Activated naive CD8-positive, alpha-beta T cell treated with anti-CD3 and anti-CD28 coated beads, Interleukin-2, amount 10 ng/mL, durations not matched to agents 7 days and 5 days (primary cell): ENCODE data around the gene CYP19A1. TPM values are rescaled to one million over a fixed set of nuclear protein-coding genes. Genes with fewer than 3 reads are reported as not detected.
"Not testable (repeated sequence)": the region's sequence is repeated elsewhere in the genome, so short reads cannot be mapped to it uniquely, and the experiment has no call there.

Source experiments
- ATAC-seq: fragments of 150-1000 bp; cut with Tn5 transposase; one replicate; pipeline ENCODE4 v1.10.0; 2021; ENCODE audit warnings: low read depth, moderate library complexity
- POLR2A ChIA-PET: fragments of 350-600 bp; sonication (Branson Sonifier 250); formaldehyde crosslinking; loops from one replicate; lab custom pipeline; 2021; ENCODE audit warnings: antibody characterized with exemption; lab: Charles Lee
- DNase-seq: peaks from one replicate; pipeline ENCODE4 v3.0.0; 2021
- H3K27ac Mint-ChIP-seq: one replicate; pipeline ENCODE4 v1.8.0; 2022; ENCODE audit warnings: mild to moderate bottlenecking, mixed read lengths
- H3K27me3 Mint-ChIP-seq: one replicate; pipeline ENCODE4 v1.8.0; 2022; ENCODE audit warnings: mild to moderate bottlenecking, moderate library complexity, mixed read lengths
- H3K36me3 Mint-ChIP-seq: one replicate; pipeline ENCODE4 v1.8.0; 2021; ENCODE audit warnings: mild to moderate bottlenecking, mixed read lengths
- H3K4me1 Mint-ChIP-seq: one replicate; pipeline ENCODE4 v1.8.0; 2021; ENCODE audit warnings: mixed read lengths
- H3K4me3 Mint-ChIP-seq: one replicate; pipeline ENCODE4 v1.8.0; 2022; ENCODE audit warnings: mild to moderate bottlenecking, moderate library complexity, mixed read lengths
- H3K9me3 Mint-ChIP-seq: one replicate; pipeline ENCODE4 v1.8.0; 2021; ENCODE audit warnings: mixed read lengths
- total RNA-seq, 2 experiments: library from RNA; stranded (reverse); gene quantifications; one replicate each; pipeline ENCODE4 v1.2.3, GENCODE V29; 2021

Gene CYP19A1
- total RNA-seq, 2 experiments from 2014 or later, result not detected

DNA sequence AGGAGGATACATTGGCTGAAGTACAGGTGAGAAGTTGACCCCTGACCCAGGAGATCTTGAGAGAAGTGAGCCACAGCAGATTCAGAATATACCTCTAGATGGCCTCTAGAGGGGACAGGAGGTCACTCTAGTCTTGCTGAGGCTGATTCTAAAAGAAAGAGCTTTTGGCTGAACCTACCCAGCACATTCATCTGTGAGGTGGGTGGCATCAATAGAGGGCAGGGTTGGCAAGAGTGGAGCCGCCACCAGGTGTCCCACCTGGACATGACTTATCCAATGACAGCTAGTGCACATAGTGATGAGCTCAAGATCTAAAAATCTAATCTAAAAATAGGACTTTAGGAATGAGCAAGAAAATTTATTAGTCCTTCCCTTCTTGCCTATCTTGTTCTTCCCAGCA is 51.6 kb downstream of the CYP19A1 start:
- no peaks in the 10 kb centered on the region for H3K27me3 Mint-ChIP-seq
- no peak for ATAC-seq
- no peak overlapping the region for H3K27ac Mint-ChIP-seq
- no peaks in the 10 kb centered on the region for H3K36me3 Mint-ChIP-seq
- no peaks in the 10 kb centered on the region for H3K9me3 Mint-ChIP-seq
- no peak overlapping the region for H3K4me3 Mint-ChIP-seq
- no peak for DNase-seq
- peaks cover 6% of the 10 kb centered on the region for H3K4me1 Mint-ChIP-seq
- POLR2A ChIA-PET, result no interaction called here

- no peak for ATAC-seq
- Mint-ChIP-seq H3K27me3 (no peaks in the 10 kb centered on the region), H3K4me3 (no peak overlapping the region), H3K4me1 (peaks cover 6% of the 10 kb centered on the region), H3K36me3 (no peaks in the 10 kb centered on the region), H3K27ac (no peak overlapping the region), H3K9me3 (no peaks in the 10 kb centered on the region)
- no peak for DNase-seq
- POLR2A ChIA-PET, result no interaction called here
Observed at GRCh38 chr15:51285399-51285798, 53.0 kb downstream of the CYP19A1 start.

DNA sequence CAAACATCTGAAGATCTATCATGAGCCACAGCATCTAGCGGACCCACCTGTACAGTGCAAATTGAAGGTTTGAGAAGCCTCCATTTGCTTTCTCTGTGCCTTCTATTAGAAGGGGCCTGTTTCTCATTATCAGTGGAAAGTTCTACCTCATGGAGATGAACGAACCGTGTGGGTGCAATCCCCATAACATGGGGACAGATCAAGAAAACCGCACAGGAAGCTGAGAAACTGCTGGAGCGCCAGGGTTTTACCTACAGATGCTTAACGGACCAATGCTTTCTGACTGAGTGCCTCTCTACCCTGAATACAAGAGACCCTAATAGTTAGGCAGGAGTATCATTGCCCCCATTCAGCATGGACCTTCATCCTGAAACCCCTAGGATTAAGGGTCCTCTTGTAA is 53.5 kb downstream of the CYP19A1 start:
- Mint-ChIP-seq H3K27me3 (no peaks in the 10 kb centered on the region), H3K9me3 (no peaks in the 10 kb centered on the region), H3K4me3 (no peak overlapping the region), H3K36me3 (no peaks in the 10 kb centered on the region), H3K4me1 (peaks cover 6% of the 10 kb centered on the region), H3K27ac (no peak overlapping the region)
- ATAC-seq, result no peak
- no peak for DNase-seq
- POLR2A ChIA-PET, result no interaction called here

GRCh38 chr15:51283026-51283425 is 55.4 kb downstream of the CYP19A1 start:
- H3K27me3 Mint-ChIP-seq, result peaks cover 11% of the 10 kb centered on the region
- H3K27ac Mint-ChIP-seq, result peak overlapping the region; percentile 58
- peaks cover 6% of the 10 kb centered on the region for H3K4me1 Mint-ChIP-seq
- DNase-seq (no peak), ATAC-seq (no peak)
- peak overlapping the region; percentile 42 for H3K4me3 Mint-ChIP-seq
- H3K9me3 Mint-ChIP-seq, result no peaks in the 10 kb centered on the region
- POLR2A ChIA-PET, result no interaction called here
- H3K36me3 Mint-ChIP-seq, result no peaks in the 10 kb centered on the region

GRCh38 chr15:51282241-51282640 is 56.2 kb downstream of the CYP19A1 start:
- DNase-seq, POLR2A ChIA-PET, H3K36me3 Mint-ChIP-seq, H3K4me1 Mint-ChIP-seq, H3K27ac Mint-ChIP-seq, ATAC-seq, H3K9me3 Mint-ChIP-seq: not testable (repeated sequence)
- Mint-ChIP-seq H3K27me3 (peaks cover 13% of the 10 kb centered on the region), H3K4me3 (peak overlapping the region; percentile 42)

- POLR2A ChIA-PET, result no interaction called here
- ATAC-seq, result no peak
- Mint-ChIP-seq H3K4me1 (peaks cover 6% of the 10 kb centered on the region), H3K36me3 (no peaks in the 10 kb centered on the region), H3K4me3 (no peak overlapping the region), H3K9me3 (no peaks in the 10 kb centered on the region), H3K27ac (no peak overlapping the region), H3K27me3 (peaks cover 17% of the 10 kb centered on the region)
- no peak for DNase-seq
Observed at GRCh38 chr15:51281368-51281967, 56.9 kb downstream of the CYP19A1 start.

DNA sequence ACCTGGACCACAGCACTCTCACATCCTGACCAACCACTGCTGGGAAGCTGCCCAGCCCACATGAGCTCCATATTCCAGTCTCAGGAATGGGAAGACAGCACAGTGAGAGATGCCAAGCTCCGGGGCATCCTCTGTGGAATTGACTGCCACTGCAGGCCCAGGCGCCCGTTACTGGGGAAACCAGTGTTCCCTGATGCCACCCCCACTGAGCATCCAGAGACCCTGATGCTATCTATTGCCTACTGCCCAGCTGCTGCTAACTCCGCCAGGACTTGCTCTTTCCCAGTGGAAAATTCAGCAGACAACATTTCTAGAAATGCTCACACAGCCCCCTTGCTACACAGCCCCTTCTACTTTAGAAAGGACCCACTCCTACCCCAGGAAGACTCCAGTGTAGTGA is 57.6 kb downstream of the CYP19A1 start:
- POLR2A ChIA-PET, result no interaction called here

GRCh38 chr15:51279391-51279790 is 59.0 kb downstream of the CYP19A1 start:
- Mint-ChIP-seq H3K9me3 (no peaks in the 10 kb centered on the region), H3K4me3 (no peak overlapping the region), H3K27me3 (peaks cover 17% of the 10 kb centered on the region), H3K27ac (no peak overlapping the region), H3K4me1 (peaks cover 6% of the 10 kb centered on the region), H3K36me3 (no peaks in the 10 kb centered on the region)
- ATAC-seq (no peak), DNase-seq (no peak)
- POLR2A ChIA-PET, result interaction anchor here (0.7 kb wide), 1 partner anchor 400 kb away, joined by 3 read pairs; no protein-coding TSS in a partner anchor

More for the DNA sequence above, 57.6 kb downstream of the CYP19A1 start:
- H3K4me1 Mint-ChIP-seq, result peaks cover 6% of the 10 kb centered on the region
- H3K27me3 Mint-ChIP-seq, result peaks cover 17% of the 10 kb centered on the region
- no peak overlapping the region for H3K4me3 Mint-ChIP-seq
- no peaks in the 10 kb centered on the region for H3K9me3 Mint-ChIP-seq
- ATAC-seq, result no peak
- no peaks in the 10 kb centered on the region for H3K36me3 Mint-ChIP-seq
- DNase-seq, result no peak
- no peak overlapping the region for H3K27ac Mint-ChIP-seq

DNA sequence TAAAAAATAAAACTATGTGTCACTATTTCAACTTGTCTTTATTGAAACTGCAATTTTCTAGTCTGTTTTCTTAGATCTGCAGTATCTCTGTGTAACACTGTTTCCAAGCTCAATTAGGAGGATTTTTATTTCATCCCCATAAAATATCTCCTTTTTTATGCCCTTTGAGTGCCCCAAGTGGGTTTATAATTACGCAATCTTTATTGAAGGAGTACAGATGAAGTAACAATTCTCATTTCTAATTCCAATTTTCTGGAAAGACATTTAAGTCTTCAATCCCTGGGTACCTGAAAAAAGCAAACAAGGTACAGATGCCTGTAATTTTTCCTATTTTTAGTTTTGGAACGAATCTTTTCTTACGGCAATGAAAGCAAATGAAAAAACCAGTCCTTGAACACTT is 61.3 kb downstream of the CYP19A1 start:
- Mint-ChIP-seq H3K36me3 (no peaks in the 10 kb centered on the region), H3K27me3 (peaks cover 23% of the 10 kb centered on the region), H3K27ac (no peak overlapping the region), H3K9me3 (no peaks in the 10 kb centered on the region), H3K4me3 (no peak overlapping the region), H3K4me1 (no peaks in the 10 kb centered on the region)
- POLR2A ChIA-PET, result no interaction called here
- ATAC-seq, result no peak
- DNase-seq, result no peak

DNA sequence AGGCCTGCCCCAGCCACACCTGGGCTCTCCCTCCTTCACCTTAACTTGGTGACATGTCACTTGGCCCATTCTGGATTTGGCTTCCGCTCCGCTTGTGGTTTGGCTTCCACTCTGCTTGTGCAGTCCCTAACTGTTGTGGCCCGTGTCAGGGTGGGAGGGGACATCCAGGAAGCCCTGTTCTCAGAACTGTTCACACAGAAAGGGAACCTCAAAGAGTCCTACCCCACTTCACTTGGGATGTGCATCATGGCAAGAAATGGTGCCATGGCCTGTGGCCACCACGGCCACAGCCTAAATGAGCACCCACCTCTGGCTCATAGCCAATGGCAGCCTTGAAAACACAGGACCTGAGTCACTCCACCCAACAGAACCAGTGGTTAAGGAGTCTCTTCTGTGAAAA is 63.4 kb downstream of the CYP19A1 start:
- DNase-seq (no peak), ATAC-seq (no peak)
- H3K4me3 Mint-ChIP-seq, result no peak overlapping the region
- no peaks in the 10 kb centered on the region for H3K4me1 Mint-ChIP-seq
- no peaks in the 10 kb centered on the region for H3K36me3 Mint-ChIP-seq
- POLR2A ChIA-PET, result no interaction called here
- no peak overlapping the region for H3K27ac Mint-ChIP-seq
- peaks cover 24% of the 10 kb centered on the region for H3K27me3 Mint-ChIP-seq
- no peaks in the 10 kb centered on the region for H3K9me3 Mint-ChIP-seq

- H3K9me3 Mint-ChIP-seq, result peaks cover 2% of the 10 kb centered on the region
- POLR2A ChIA-PET, result no interaction called here
Observed at GRCh38 chr15:51270706-51271105, 67.7 kb downstream of the CYP19A1 start.

DNA sequence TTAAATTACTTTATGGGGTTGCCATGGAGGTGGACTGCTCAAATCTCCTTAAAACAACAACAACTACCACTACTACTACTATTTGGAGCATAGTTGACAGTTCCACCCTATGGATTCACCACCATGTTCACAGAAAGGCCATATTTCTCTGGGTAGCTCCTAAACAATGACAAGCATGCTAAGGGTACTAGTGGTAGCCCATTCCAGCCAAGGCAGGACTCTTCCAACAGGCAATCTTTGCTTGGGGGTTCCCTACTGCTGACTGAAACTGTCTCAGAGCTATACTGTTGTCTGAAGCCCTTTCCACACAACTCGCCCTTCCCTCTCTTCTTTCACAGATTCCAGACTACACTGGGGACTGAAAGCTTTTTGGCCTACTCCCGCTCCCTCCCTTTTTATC is 68.9 kb downstream of the CYP19A1 start:
- POLR2A ChIA-PET, result no interaction called here
- peaks cover 3% of the 10 kb centered on the region for H3K4me1 Mint-ChIP-seq
- ATAC-seq, result no peak
- no peak for DNase-seq
- no peaks in the 10 kb centered on the region for H3K36me3 Mint-ChIP-seq
- no peak overlapping the region for H3K27ac Mint-ChIP-seq
- peaks cover 48% of the 10 kb centered on the region for H3K27me3 Mint-ChIP-seq
- H3K9me3 Mint-ChIP-seq, result peaks cover 2% of the 10 kb centered on the region
- no peak overlapping the region for H3K4me3 Mint-ChIP-seq

More at GRCh38 chr15:51270706-51271105, 67.7 kb downstream of the CYP19A1 start:
- H3K27ac Mint-ChIP-seq, result no peak overlapping the region
- H3K4me3 Mint-ChIP-seq, result no peak overlapping the region
- ATAC-seq (no peak), DNase-seq (no peak)
- H3K4me1 Mint-ChIP-seq, result peaks cover 3% of the 10 kb centered on the region
- no peaks in the 10 kb centered on the region for H3K36me3 Mint-ChIP-seq
- H3K27me3 Mint-ChIP-seq, result peaks cover 46% of the 10 kb centered on the region

GRCh38 chr15:51267703-51268083 is 70.7 kb downstream of the CYP19A1 start:
- Mint-ChIP-seq H3K27ac (no peak overlapping the region), H3K4me3 (peak overlapping the region; percentile 25), H3K36me3 (no peaks in the 10 kb centered on the region), H3K27me3 (peaks cover 43% of the 10 kb centered on the region), H3K9me3 (peaks cover 2% of the 10 kb centered on the region), H3K4me1 (peaks cover 3% of the 10 kb centered on the region)
- ATAC-seq (no peak), DNase-seq (no peak)
- POLR2A ChIA-PET, result no interaction called here

GRCh38 chr15:51267051-51267702 is 71.2 kb downstream of the CYP19A1 start:
- peaks cover 43% of the 10 kb centered on the region for H3K27me3 Mint-ChIP-seq
- peak overlapping the region; percentile 33 for H3K4me3 Mint-ChIP-seq
- DNase-seq (no peak), ATAC-seq (no peak)
- peaks cover 2% of the 10 kb centered on the region for H3K9me3 Mint-ChIP-seq
- H3K4me1 Mint-ChIP-seq, result peaks cover 3% of the 10 kb centered on the region
- POLR2A ChIA-PET, result no interaction called here
- H3K36me3 Mint-ChIP-seq, result no peaks in the 10 kb centered on the region
- no peak overlapping the region for H3K27ac Mint-ChIP-seq
